IMR-90 (cell line): ENCODE data around the gene HOXD3. TPM values are rescaled to one million over a fixed set of nuclear protein-coding genes. Genes with fewer than 3 reads are reported as not detected.

Experiments used
- ATAC-seq: fragments of 200-7000 bp; cut with Tn5 transposase; 2 replicates; pipeline ENCODE4 v1.9.1; 2020; ENCODE audit warnings: low read depth, mild to moderate bottlenecking, moderate library complexity
- BruUV-seq: library from RNA; stranded (reverse); fragments of 400-500 nt; replicated peaks from 2 replicates; lab custom pipeline; 2021; lab: Mats Ljungman, UMichigan
- CTCF ChIA-PET: fragments of 300-600 bp; formaldehyde crosslinking; extraction: SDS; loops from one replicate; lab custom pipeline; 2021; ENCODE audit warnings: antibody characterized with exemption; lab: Yijun Ruan, JAX
- POLR2A ChIA-PET: fragments of 300-600 bp; sonication (Branson Sonifier 250); formaldehyde crosslinking; loops from one replicate; lab custom pipeline; 2022; ENCODE audit warnings: antibody characterized with exemption; ENCODE audit not compliant: unreplicated experiment; lab: Charles Lee
- DNase-seq: peaks from one replicate; pipeline ENCODE4 v3.0.0; 2013
- H2AFZ ChIP-seq: replicated peaks from 2 replicates; pipeline ENCODE3; 2013; ENCODE audit warnings: low read length, mild to moderate bottlenecking; ENCODE audit not compliant: poor library complexity
- H2AK5ac ChIP-seq: 2 replicates; pipeline ENCODE4 v1.6.1; 2013; ENCODE audit warnings: low read depth, low read length, inconsistent platforms
- H2AK9ac ChIP-seq: replicated peaks from 2 replicates; pipeline ENCODE3; 2013; ENCODE audit warnings: mild to moderate bottlenecking, low read depth, low read length, moderate library complexity; ENCODE audit not compliant: poor library complexity
- H2BK120ac ChIP-seq: 2 replicates; pipeline ENCODE4 v1.6.1; 2013; ENCODE audit warnings: low read depth, low read length, inconsistent platforms
- H2BK15ac ChIP-seq: 3 replicates; pipeline ENCODE4 v1.6.1; 2013; ENCODE audit warnings: low read depth, low read length, inconsistent platforms
- H2BK20ac ChIP-seq: 2 replicates; pipeline ENCODE4 v1.6.1; 2013; ENCODE audit warnings: low read depth, mild to moderate bottlenecking, inconsistent platforms, low read length, moderate library complexity
- H2BK5ac ChIP-seq: 2 replicates; pipeline ENCODE4 v1.6.1; 2013; ENCODE audit warnings: mild to moderate bottlenecking, low read depth, low read length, inconsistent platforms; ENCODE audit not compliant: poor library complexity, severe bottlenecking
- H3K14ac ChIP-seq: replicated peaks from 2 replicates; pipeline ENCODE4 v1.6.1; 2013; ENCODE audit warnings: low read depth, low read length, inconsistent platforms
- H3K18ac ChIP-seq: 2 replicates; pipeline ENCODE4 v1.6.1; 2013; ENCODE audit warnings: low read depth, low read length, control low read depth
- H3K23ac ChIP-seq: 2 replicates; pipeline ENCODE4 v1.6.1; 2013; ENCODE audit warnings: low read depth, low read length, inconsistent platforms
- H3K27ac ChIP-seq: 2 replicates; pipeline ENCODE4 v1.5.1; 2013; ENCODE audit warnings: mild to moderate bottlenecking, control low read depth, low read length; ENCODE audit not compliant: insufficient read depth
- H3K27me3 ChIP-seq: 2 replicates; pipeline ENCODE4 v1.6.1; 2013; ENCODE audit warnings: low read length; ENCODE audit not compliant: control insufficient read depth, insufficient read depth
- H3K36me3 ChIP-seq: 2 replicates; pipeline ENCODE4 v1.6.1; 2013; ENCODE audit warnings: low read length, mixed read lengths; ENCODE audit not compliant: control insufficient read depth, insufficient read depth
- H3K4ac ChIP-seq: 2 replicates; pipeline ENCODE4 v1.6.1; 2013; ENCODE audit warnings: low read depth, low read length, inconsistent platforms
- H3K4me1 ChIP-seq: 2 replicates; pipeline ENCODE4 v1.6.1; 2013; ENCODE audit warnings: low read length, mixed read lengths; ENCODE audit not compliant: control insufficient read depth, insufficient read depth
- H3K4me2 ChIP-seq: 2 replicates; pipeline ENCODE4 v1.6.1; 2013; ENCODE audit warnings: low read depth, mild to moderate bottlenecking, control low read depth, low read length, moderate library complexity
- H3K4me3 ChIP-seq: 2 replicates; pipeline ENCODE4 v1.5.1; 2013; ENCODE audit warnings: low read depth, mild to moderate bottlenecking, control low read depth, low read length, moderate library complexity; ENCODE audit not compliant: insufficient read depth
- H3K56ac ChIP-seq: 2 replicates; pipeline ENCODE4 v1.6.1; 2013; ENCODE audit warnings: low read length, inconsistent platforms; ENCODE audit not compliant: insufficient read depth; ENCODE audit errors: extremely low read depth
- H3K79me1 ChIP-seq, 2 experiments: 2 replicates each; pipeline ENCODE4 v1.6.1; 2013; ENCODE audit warnings: low read length in 2 of 2, inconsistent platforms in 1 of 2, low read depth in 1 of 2
- H3K9ac ChIP-seq: 2 replicates; pipeline ENCODE4 v1.6.1; 2013; ENCODE audit warnings: low read depth, low read length, control low read depth
- H3K9me1 ChIP-seq: 2 replicates; pipeline ENCODE4 v1.6.1; 2013; ENCODE audit warnings: low read length, inconsistent platforms; ENCODE audit not compliant: insufficient read depth
- H3K9me3 ChIP-seq: 2 replicates; pipeline ENCODE4 v1.6.1; 2013; ENCODE audit warnings: low read length; ENCODE audit not compliant: control insufficient read depth, insufficient read depth
- H4K20me1 ChIP-seq: 2 replicates; pipeline ENCODE4 v1.6.1; 2013; ENCODE audit warnings: low read length, inconsistent platforms; ENCODE audit not compliant: insufficient read depth
- H4K5ac ChIP-seq: 2 replicates; pipeline ENCODE4 v1.6.1; 2013; ENCODE audit warnings: mild to moderate bottlenecking, low read depth, low read length, control low read depth
- H4K8ac ChIP-seq, 2 experiments: 2 replicates each; pipeline ENCODE4 v1.6.1; 2013; ENCODE audit warnings: low read depth in 2 of 2, low read length in 2 of 2, control low read depth in 1 of 2, inconsistent platforms in 1 of 2
- H4K91ac ChIP-seq: 2 replicates; pipeline ENCODE4 v1.6.1; 2013; ENCODE audit warnings: low read depth, low read length, inconsistent platforms; ENCODE audit not compliant: insufficient read depth
- CEBPB ChIP-seq: IDR thresholded peaks from 2 replicates; pipeline ENCODE4 v1.6.1; 2012; ENCODE audit warnings: low read depth, low read length, improper control_type of control experiment
- CHD1 ChIP-seq: IDR thresholded peaks from 2 replicates; pipeline ENCODE4 v1.6.1; 2012; ENCODE audit warnings: low read depth, low read length, improper control_type of control experiment
- CTCF ChIP-seq: conservative IDR thresholded peaks from 2 replicates; pipeline ENCODE4 v1.5.1; 2012; ENCODE audit warnings: mild to moderate bottlenecking, low read depth, low read length, improper control_type of control experiment
- ELK1 ChIP-seq: fragments of 150-350 bp; IDR thresholded peaks from 2 replicates; pipeline ENCODE4 v1.6.1; 2016; ENCODE audit warnings: low read depth, mild to moderate bottlenecking, low read length, moderate library complexity, borderline replicate concordance
- FOS ChIP-seq: fragments of 150-350 bp; IDR thresholded peaks from 2 replicates; pipeline ENCODE4 v1.6.1; 2016; ENCODE audit warnings: low read depth, low read length
- MAFK ChIP-seq: IDR thresholded peaks from 2 replicates; pipeline ENCODE4 v1.6.1; 2012; ENCODE audit warnings: low read depth, low read length, improper control_type of control experiment
- MXI1 ChIP-seq: IDR thresholded peaks from 2 replicates; pipeline ENCODE4 v1.6.1; 2012; ENCODE audit warnings: low read depth, mild to moderate bottlenecking, low read length, moderate library complexity, borderline replicate concordance
- NFE2L2 ChIP-seq: fragments of 150-350 bp; IDR thresholded peaks from 2 replicates; pipeline ENCODE4 v1.6.1; 2016; ENCODE audit warnings: low read depth, mild to moderate bottlenecking, low read length
- POLR2A ChIP-seq: IDR thresholded peaks from 2 replicates; pipeline ENCODE4 v1.6.1; 2012; ENCODE audit warnings: mild to moderate bottlenecking, low read depth, low read length
- RAD21 ChIP-seq: IDR thresholded peaks from 2 replicates; pipeline ENCODE4 v1.6.1; 2012; ENCODE audit warnings: low read length, improper control_type of control experiment
- RCOR1 ChIP-seq: IDR thresholded peaks from 2 replicates; pipeline ENCODE4 v1.6.1; 2012; ENCODE audit warnings: mild to moderate bottlenecking, low read length, improper control_type of control experiment; ENCODE audit not compliant: insufficient replicate concordance
- RFX5 ChIP-seq: IDR thresholded peaks from 2 replicates; pipeline ENCODE4 v1.8.0; 2012; ENCODE audit warnings: low read depth, mild to moderate bottlenecking, low read length, moderate library complexity
- SMC3 ChIP-seq: fragments of 150-350 bp; IDR thresholded peaks from 2 replicates; pipeline ENCODE4 v1.6.1; 2016; ENCODE audit warnings: low read depth, mild to moderate bottlenecking, antibody characterized with exemption, low read length, moderate library complexity
- USF2 ChIP-seq: fragments of 150-350 bp; IDR thresholded peaks from 2 replicates; pipeline ENCODE4 v1.6.1; 2017; ENCODE audit warnings: mild to moderate bottlenecking, antibody characterized with exemption, low read length, low read depth
- WGBS, 2 experiments: methylation state at CpG; one replicate each; pipeline versions ENCODE4 v1.1.5 to v1.1.7; 2013; ENCODE audit warnings: missing lambda C conversion rate in 2 of 2; ENCODE audit not compliant: insufficient read length in 1 of 2; ENCODE audit errors: extremely low coverage in 2 of 2; 5-methylcytosine and 5-hydroxymethylcytosine counted together
- dilution Hi-C: fragments of 300-500 bp; cut with HindIII; formaldehyde crosslinking; loops from one replicate; pipeline ENCODE4 v1.14.3; 2018; ENCODE audit warnings: low sequenced_read_pairs; ENCODE audit not compliant: unreplicated experiment
- in situ Hi-C: fragments of 300-500 bp; cut with MboI; formaldehyde crosslinking; loops from 3 replicates; pipeline ENCODE4 v1.14.3; 2019; ENCODE audit warnings: low sequenced_read_pairs, inconsistent platforms, mixed read lengths
- intact Hi-C: fragments of 100-400 bp; cut with micrococcal nuclease; formaldehyde crosslinking; loops from 2 replicates; pipeline ENCODE4 v1.10.0; 2022
- polyA plus RNA-seq, 3 experiments: library from polyadenylated mRNA; depleted of rRNA; stranded (reverse); fragments of >200 nt; gene quantifications; 2 replicates each; pipeline ENCODE4 v1.2.3, GENCODE V29; 2012; ENCODE audit warnings: low replicate concordance in 1 of 3
- total RNA-seq: library from RNA; depleted of rRNA; stranded (reverse); fragments of >200 nt; gene quantifications from 2 replicates; pipeline ENCODE4 v1.2.3, GENCODE V29; 2012

HOXD3 gene
- total and polyA plus RNA-seq, 2 of the 4 experiments (the other 2 are of a cell fraction), result not detected

- dilution Hi-C loops, result no loop called here
- in situ Hi-C loops, result no loop called here
- H2AK9ac ChIP-seq, result no peak overlapping the region
- no peak overlapping the region for H4K91ac ChIP-seq
- DNase-seq (no peak), ATAC-seq (no peak)
- no peak overlapping the region for H3K4me2 ChIP-seq
- no peak overlapping the region for H3K27ac ChIP-seq
- CTCF ChIA-PET, result interaction anchor here (0.8 kb wide), 1 partner anchor 38 kb away, joined by 3 read pairs; no protein-coding TSS in a partner anchor
- H3K27me3 ChIP-seq, result peaks cover 96% of the 10 kb centered on the region
- no peak overlapping the region for H2BK15ac ChIP-seq
- peaks cover 21% of the 10 kb centered on the region for H3K9me3 ChIP-seq
- no peak overlapping the region for H4K8ac ChIP-seq
- no peak overlapping the region for H2BK20ac ChIP-seq
- H2BK120ac ChIP-seq, result no peak overlapping the region
- intact Hi-C loops, result no loop called here
- no peaks in the 10 kb centered on the region for H3K79me1 ChIP-seq
- H3K4ac ChIP-seq, result no peak overlapping the region
- H4K20me1 ChIP-seq, result no peaks in the 10 kb centered on the region
- no peaks in the 10 kb centered on the region for H3K36me3 ChIP-seq
- H3K18ac ChIP-seq, result no peak overlapping the region
- no peak overlapping the region for H3K14ac ChIP-seq
- H2AFZ ChIP-seq, result no peak overlapping the region
- TF ChIP-seq RCOR1, result no peak
- TF ChIP-seq RAD21, result no peak
- no peak for TF ChIP-seq POLR2A
- no peak for TF ChIP-seq CTCF
- no peak for TF ChIP-seq ELK1
- no peak for TF ChIP-seq CHD1
- no peak for TF ChIP-seq MAFK
- no peak for TF ChIP-seq RFX5
- TF ChIP-seq CEBPB, result no peak
- no peak for TF ChIP-seq MXI1
- TF ChIP-seq SMC3, result no peak
- no peak for TF ChIP-seq USF2
- no peak for TF ChIP-seq FOS
- no peak for TF ChIP-seq NFE2L2
- BruUV-seq, result no TSS peak
- H3K9ac ChIP-seq, result no peak overlapping the region
- no peak overlapping the region for H2BK5ac ChIP-seq
- H2AK5ac ChIP-seq, result no peak overlapping the region
- H4K5ac ChIP-seq, result no peak overlapping the region
- no peak overlapping the region for H3K23ac ChIP-seq
- H3K9me1 ChIP-seq, result no peaks in the 10 kb centered on the region
- H3K56ac ChIP-seq, result no peak overlapping the region
- H3K4me1 ChIP-seq, result no peaks in the 10 kb centered on the region
- H3K4me3 ChIP-seq, result no peak overlapping the region
- POLR2A ChIA-PET, result no interaction called here
- no CpG with 5 or more reads among the region's 22 CpGs for WGBS, 2 experiments
Observed at GRCh38 chr2:176160986-176161824, 4.1 kb downstream of the HOXD3 start.
